B cell (primary cell): ENCODE measurements around the gene NCDN. TPM values are rescaled to one million over a fixed set of nuclear protein-coding genes. Genes with fewer than 3 reads are reported as not detected.

Source experiments
- ATAC-seq: fragments of 200-7000 bp; cut with Tn5 transposase; one replicate; pipeline ENCODE4 v1.10.0; 2021; ENCODE audit warnings: low read depth, mild to moderate bottlenecking, moderate number of reproducible peaks, moderate library complexity
- CTCF ChIA-PET: fragments of 350-600 bp; sonication (Branson Sonifier 250); formaldehyde crosslinking; loops from one replicate; lab custom pipeline; 2021; ENCODE audit warnings: antibody characterized with exemption, inconsistent platforms; lab: Charles Lee
- POLR2A ChIA-PET: fragments of 350-600 bp; sonication (Branson Sonifier 250); formaldehyde crosslinking; loops from one replicate; lab custom pipeline; 2021; ENCODE audit warnings: antibody characterized with exemption; lab: Charles Lee
- DNase-seq: peaks from one replicate; pipeline ENCODE4 v3.0.0; 2013
- H2AFZ ChIP-seq: 2 replicates; pipeline ENCODE4 v1.6.1; 2012; ENCODE audit warnings: mild to moderate bottlenecking, low read depth, low read length; ENCODE audit not compliant: insufficient read depth, poor library complexity, severe bottlenecking
- H3K27ac ChIP-seq, 2 donors: 1 replicate in 1 of 2; 2 replicates in 1 of 2; pipeline ENCODE4 v1.5.1; 2012 to 2013; ENCODE audit warnings: low read length in 2 of 2, mild to moderate bottlenecking in 2 of 2, moderate library complexity in 1 of 2
- H3K27me3 ChIP-seq, 4 experiments: fragments of 200-600 bp in 1 of 4; sonication (generic) in 1 of 4; replicated peaks in 1 of 4; 1 replicate in 2 of 4; 2 replicates in 2 of 4; pipeline versions ENCODE4 v1.6.1 to v1.7.0; 2013 to 2016; ENCODE audit warnings: low read length in 3 of 4, mild to moderate bottlenecking in 2 of 4, mixed read lengths in 1 of 4, moderate library complexity in 1 of 4; ENCODE audit not compliant: insufficient read depth in 4 of 4, control insufficient read depth in 3 of 4; ENCODE audit errors: control extremely low read depth in 1 of 4
- H3K36me3 ChIP-seq, 2 experiments: replicated peaks in 1 of 2; 1 replicate in 1 of 2; 2 replicates in 1 of 2; pipeline versions ENCODE4 v1.6.1 to v1.7.1; 2013; ENCODE audit warnings: low read length in 1 of 2; ENCODE audit not compliant: insufficient read depth in 2 of 2, control insufficient read depth in 1 of 2; ENCODE audit errors: control extremely low read depth in 1 of 2, extremely low read depth in 1 of 2
- H3K4me1 ChIP-seq, 2 donors: fragments of 200-600 bp in 1 of 2; sonication (generic) in 1 of 2; 1 replicate in 1 of 2; 2 replicates in 1 of 2; pipeline versions ENCODE4 v1.5.1 to v1.6.1; 2013 to 2017; ENCODE audit warnings: low read length in 2 of 2; ENCODE audit not compliant: control insufficient read depth in 2 of 2, insufficient read depth in 2 of 2
- H3K4me2 ChIP-seq: replicated peaks from 2 replicates; pipeline ENCODE3; 2012; ENCODE audit warnings: mild to moderate bottlenecking, low read depth, low read length; ENCODE audit not compliant: poor library complexity, severe bottlenecking
- H3K4me3 ChIP-seq, 5 experiments: fragments of 200-600 bp in 1 of 5; sonication (generic) in 1 of 5; 1 replicate in 3 of 5; 2 replicates in 2 of 5; pipeline versions ENCODE4 v1.5.1 to v1.7.0; 2011 to 2016; ENCODE audit warnings: low read length in 4 of 5, mild to moderate bottlenecking in 4 of 5, low read depth in 2 of 5, control low read depth in 1 of 5, moderate library complexity in 1 of 5; ENCODE audit not compliant: insufficient read depth in 1 of 5; ENCODE audit errors: control extremely low read depth in 1 of 5, extremely low read depth in 1 of 5
- H3K79me2 ChIP-seq: fragments of 200-600 bp; sonication (generic); one replicate; pipeline ENCODE4 v1.6.0; 2016; ENCODE audit warnings: low read length; ENCODE audit not compliant: control insufficient read depth, insufficient read depth
- H3K9ac ChIP-seq: fragments of 200-600 bp; sonication (generic); 2 replicates; pipeline ENCODE4 v1.6.1; 2017; ENCODE audit warnings: mild to moderate bottlenecking, low read length, moderate library complexity
- H3K9me3 ChIP-seq, 3 donors: one replicate each; pipeline versions ENCODE4 v1.6.1 to v1.7.1; 2013; ENCODE audit warnings: low read length in 2 of 3; ENCODE audit not compliant: control insufficient read depth in 2 of 3, insufficient read depth in 1 of 3; ENCODE audit errors: control extremely low read depth in 1 of 3
- H4K20me1 ChIP-seq: 2 replicates; pipeline ENCODE4 v1.6.0; 2012; ENCODE audit warnings: mild to moderate bottlenecking, low read length; ENCODE audit not compliant: insufficient read depth, control insufficient read depth, poor library complexity, severe bottlenecking
- H3K27ac Mint-ChIP-seq: one replicate; pipeline ENCODE4 v1.8.0; 2021; ENCODE audit warnings: mixed read lengths
- H3K27me3 Mint-ChIP-seq: one replicate; pipeline ENCODE4 v1.8.0; 2021; ENCODE audit warnings: mixed read lengths
- H3K4me1 Mint-ChIP-seq: one replicate; pipeline ENCODE4 v1.8.0; 2021; ENCODE audit warnings: mixed read lengths
- H3K4me3 Mint-ChIP-seq: one replicate; pipeline ENCODE4 v1.8.0; 2021; ENCODE audit warnings: mixed read lengths
- H3K9me3 Mint-ChIP-seq: one replicate; pipeline ENCODE4 v1.8.0; 2022; ENCODE audit warnings: mixed read lengths; ENCODE audit not compliant: insufficient read depth
- CTCF ChIP-seq: fragments of 200-600 bp; IDR thresholded peaks from one replicate; pipeline ENCODE4 v1.8.0; 2022; ENCODE audit warnings: antibody characterized with exemption, mild to moderate bottlenecking
- EZH2 ChIP-seq: IDR thresholded peaks from 2 replicates; pipeline ENCODE4 v1.6.1; 2012; ENCODE audit warnings: borderline replicate concordance, low read depth, mild to moderate bottlenecking, moderate library complexity, low read length; ENCODE audit not compliant: insufficient read depth, poor library complexity, severe bottlenecking
- WGBS: methylation state at CpG from one replicate; pipeline ENCODE4 v1.1.5; 2013; ENCODE audit warnings: missing lambda C conversion rate; ENCODE audit not compliant: insufficient coverage; 5-methylcytosine and 5-hydroxymethylcytosine counted together
- intact Hi-C: fragments of 100-400 bp; cut with micrococcal nuclease; formaldehyde crosslinking; loops from one replicate; pipeline ENCODE4 v1.10.0; 2022
- polyA plus RNA-seq: library from polyadenylated mRNA; depleted of rRNA; stranded (reverse); fragments of >200 nt; gene quantifications from 2 replicates; pipeline ENCODE4 v1.2.3, GENCODE V29; 2012
- total RNA-seq, 2 donors: library from RNA; stranded (reverse); fragments of 120-200 nt in 1 of 2; gene quantifications; 1 replicate in 1 of 2; 2 replicates in 1 of 2; pipeline versions ENCODE4 v1.2.3 to v1.2.4, GENCODE V29; 2013 to 2022

The NCDN gene
- total and polyA plus RNA-seq, 2 donors (not counting 1 experiment from before 2014, with no cell fraction given): 13.6 to 19.8 TPM

DNA sequence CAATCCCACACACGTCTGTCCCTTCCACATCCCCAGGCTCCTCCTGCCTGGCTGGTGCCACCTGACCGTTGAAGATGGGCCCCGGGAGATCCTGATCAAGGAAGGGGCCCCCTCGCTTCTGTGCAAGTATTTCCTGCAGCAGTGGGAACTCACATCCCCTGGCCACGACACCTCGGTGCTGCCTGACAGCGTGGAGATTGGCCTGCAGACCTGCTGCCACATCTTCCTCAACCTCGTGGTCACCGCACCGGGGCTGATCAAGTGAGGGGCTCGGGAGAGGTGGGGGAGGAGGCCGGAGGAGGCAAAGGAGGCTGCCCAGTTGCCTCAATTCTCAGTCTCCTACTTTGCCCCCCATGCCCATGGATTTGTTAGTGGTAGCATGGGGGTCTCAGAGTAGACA is 5.6 kb downstream of the NCDN start:
- intact Hi-C loops: no loop called here
- no peak overlapping the region for H3K27ac Mint-ChIP-seq
- 33% methylated on average over 12 of the region's 12 CpGs for WGBS

More for the DNA sequence above, 5.6 kb downstream of the NCDN start:
- no peaks in the 10 kb centered on the region for H3K9me3 Mint-ChIP-seq
- H4K20me1 ChIP-seq: peaks cover 7% of the 10 kb centered on the region
- H3K27me3 ChIP-seq: no peaks in the 10 kb centered on the region
- TF ChIP-seq EZH2 (no peak), CTCF (no peak)
- no peak overlapping the region for H3K4me2 ChIP-seq
- H3K4me1 ChIP-seq: peaks cover 2 to 6% of the 10 kb centered on the region in 2 donors
- no peak overlapping the region for H3K27ac ChIP-seq
- H3K79me2 ChIP-seq: no peaks in the 10 kb centered on the region
- no peak overlapping the region for H3K9ac ChIP-seq
- H3K36me3 ChIP-seq: peaks cover 0 to 5% of the 10 kb centered on the region in 2 experiments
- H3K9me3 ChIP-seq: no peaks in the 10 kb centered on the region
- POLR2A ChIA-PET: interaction anchor here (0.6 kb wide), 1 partner anchor 108 kb away, joined by 3 read pairs; no protein-coding TSS in a partner anchor
- DNase-seq (no peak), ATAC-seq (no peak)
- H3K4me3 ChIP-seq: no peak overlapping the region
- no peak overlapping the region for H3K4me3 Mint-ChIP-seq
- no peak overlapping the region for H2AFZ ChIP-seq
- CTCF ChIA-PET: interaction anchor here (3.9 kb wide), 1 partner anchor 112 kb away, joined by 30 read pairs; no protein-coding TSS in a partner anchor
- no peaks in the 10 kb centered on the region for H3K27me3 Mint-ChIP-seq
- H3K4me1 Mint-ChIP-seq: peaks cover 21% of the 10 kb centered on the region
